Neuronal stem cell (in vitro differentiated cells): ENCODE results near the gene FBLN7.

ENCODE experiments used
- DNase-seq: peaks from one replicate; pipeline ENCODE4 v3.0.0-alpha.2; 2013; ENCODE audit warnings: low spot score
- H2AFZ ChIP-seq: one replicate; pipeline ENCODE4 v1.6.1; 2013; ENCODE audit warnings: mild to moderate bottlenecking, low read length, inconsistent platforms
- H2AK5ac ChIP-seq: 2 replicates; pipeline ENCODE4 v1.6.1; 2013; ENCODE audit warnings: low read depth, mild to moderate bottlenecking, inconsistent platforms, low read length, moderate library complexity, mixed read lengths
- H2BK120ac ChIP-seq: 2 replicates; pipeline ENCODE4 v1.6.1; 2013; ENCODE audit warnings: low read depth, mild to moderate bottlenecking, inconsistent platforms, low read length, moderate library complexity, mixed read lengths
- H2BK12ac ChIP-seq: one replicate; pipeline ENCODE4 v1.6.1; 2013; ENCODE audit warnings: low read length, inconsistent platforms
- H2BK15ac ChIP-seq: 2 replicates; pipeline ENCODE4 v1.6.1; 2013; ENCODE audit warnings: mild to moderate bottlenecking, low read length, inconsistent platforms, mixed read lengths
- H2BK5ac ChIP-seq: one replicate; pipeline ENCODE4 v1.6.1; 2013; ENCODE audit warnings: inconsistent platforms, mild to moderate bottlenecking, low read length, moderate library complexity
- H3K14ac ChIP-seq: one replicate; pipeline ENCODE4 v1.6.1; 2013; ENCODE audit warnings: low read length, inconsistent platforms
- H3K18ac ChIP-seq: 2 replicates; pipeline ENCODE4 v1.6.1; 2013; ENCODE audit warnings: low read length, inconsistent platforms
- H3K23ac ChIP-seq: 2 replicates; pipeline ENCODE4 v1.6.1; 2013; ENCODE audit warnings: low read depth, mild to moderate bottlenecking, mixed read lengths, low read length, inconsistent platforms; ENCODE audit not compliant: poor library complexity
- H3K27ac ChIP-seq: replicated peaks from 3 replicates; pipeline ENCODE4 v1.5.1; 2013; ENCODE audit warnings: low read length, inconsistent platforms
- H3K27me3 ChIP-seq, 3 experiments: 2 replicates each; pipeline ENCODE4 v1.6.1; 2013; ENCODE audit warnings: low read length in 3 of 3, mild to moderate bottlenecking in 2 of 3, inconsistent platforms in 1 of 3, low read depth in 1 of 3, mixed read lengths in 1 of 3, moderate library complexity in 1 of 3; ENCODE audit not compliant: control insufficient read depth in 3 of 3, insufficient read depth in 3 of 3
- H3K36me3 ChIP-seq, 2 donors: replicated peaks in 1 of 2; 2 replicates each; pipeline ENCODE4 v1.6.1; 2013; ENCODE audit warnings: low read length in 2 of 2; ENCODE audit not compliant: control insufficient read depth in 2 of 2, insufficient read depth in 2 of 2
- H3K4ac ChIP-seq: 2 replicates; pipeline ENCODE4 v1.6.1; 2013; ENCODE audit warnings: inconsistent platforms, mild to moderate bottlenecking, low read length, moderate library complexity
- H3K4me1 ChIP-seq, 2 donors: 1 replicate in 1 of 2; 2 replicates in 1 of 2; pipeline ENCODE4 v1.6.1; 2013; ENCODE audit warnings: low read length in 2 of 2, low read depth in 1 of 2; ENCODE audit not compliant: control insufficient read depth in 2 of 2, insufficient read depth in 1 of 2
- H3K4me2 ChIP-seq: one replicate; pipeline ENCODE4 v1.6.1; 2013; ENCODE audit warnings: mild to moderate bottlenecking, low read length, inconsistent platforms; ENCODE audit not compliant: insufficient read depth, poor library complexity, severe bottlenecking
- H3K4me3 ChIP-seq, 2 donors: 2 replicates each; pipeline ENCODE4 v1.5.1; 2013; ENCODE audit warnings: low read length in 2 of 2, mild to moderate bottlenecking in 2 of 2, inconsistent platforms in 1 of 2, moderate library complexity in 1 of 2
- H3K79me1 ChIP-seq: one replicate; pipeline ENCODE4 v1.6.1; 2013; ENCODE audit warnings: low read depth, mild to moderate bottlenecking, inconsistent platforms, low read length, moderate library complexity
- H3K9ac ChIP-seq: one replicate; pipeline ENCODE4 v1.6.1; 2013; ENCODE audit warnings: mild to moderate bottlenecking, low read depth, low read length, inconsistent platforms; ENCODE audit not compliant: poor library complexity
- H3K9me3 ChIP-seq, 2 donors: replicated peaks in 1 of 2; 2 replicates each; pipeline versions ENCODE3 to v1.6.1; 2013; ENCODE audit warnings: low read length in 2 of 2, mild to moderate bottlenecking in 2 of 2, inconsistent platforms in 1 of 2, low read depth in 1 of 2, mixed read lengths in 1 of 2, moderate library complexity in 1 of 2; ENCODE audit not compliant: control insufficient read depth in 2 of 2, insufficient read depth in 1 of 2
- H4K8ac ChIP-seq: one replicate; pipeline ENCODE4 v1.6.1; 2013; ENCODE audit warnings: low read depth, mild to moderate bottlenecking, inconsistent platforms, low read length, moderate library complexity
- H4K91ac ChIP-seq: one replicate; pipeline ENCODE4 v1.6.1; 2013; ENCODE audit warnings: low read length, low read depth, mild to moderate bottlenecking, inconsistent platforms; ENCODE audit not compliant: poor library complexity
- WGBS, 2 donors: extraction: QIAGEN DNeasy Blood & Tissue Kit; methylation state at CpG; one replicate each; pipeline ENCODE4 v1.1.7; 2013; ENCODE audit warnings: missing lambda C conversion rate in 2 of 2, mixed read lengths in 1 of 2; ENCODE audit not compliant: insufficient read length in 2 of 2, insufficient replicate concordance in 1 of 2; ENCODE audit errors: extremely low coverage in 2 of 2; 5-methylcytosine and 5-hydroxymethylcytosine counted together

FBLN7 gene

GRCh38 chr2:112140899-112141625 is 2.9 kb downstream of the FBLN7 start:
- H4K8ac ChIP-seq, result no peak overlapping the region
- H2AK5ac ChIP-seq, result peak overlapping the region; percentile 93
- H3K4me1 ChIP-seq, result peaks cover 0 to 22% of the 10 kb centered on the region in 2 donors
- H2BK120ac ChIP-seq, result peak overlapping the region; percentile 21
- H3K36me3 ChIP-seq, result peaks cover 0 to 13% of the 10 kb centered on the region in 2 donors
- no peak overlapping the region for H3K4me3 ChIP-seq
- no peak overlapping the region for H3K14ac ChIP-seq
- H3K9ac ChIP-seq, result no peak overlapping the region
- H3K9me3 ChIP-seq, result no peaks in the 10 kb centered on the region
- no peak overlapping the region for H2BK5ac ChIP-seq
- peak overlapping the region; percentile 59 for H3K4me2 ChIP-seq
- no peak overlapping the region for H2BK15ac ChIP-seq
- no peak overlapping the region for H3K4ac ChIP-seq
- H3K27me3 ChIP-seq, result peaks cover 0 to 5% (median 5%) of the 10 kb centered on the region in 3 experiments
- H3K27ac ChIP-seq, result no peak overlapping the region
- no peak for DNase-seq
- WGBS, 2 donors, result no CpG with 5 or more reads among the region's 20 CpGs
- no peak overlapping the region for H2AFZ ChIP-seq
- H2BK12ac ChIP-seq, result no peak overlapping the region
- H3K79me1 ChIP-seq, result peaks cover 11% of the 10 kb centered on the region
- H4K91ac ChIP-seq, result no peak overlapping the region
- H3K23ac ChIP-seq, result peak overlapping the region; percentile 2
- peak overlapping the region; percentile 73 for H3K18ac ChIP-seq

- H2AK5ac ChIP-seq, result peak overlapping the region; percentile 93
- no peak overlapping the region for H3K4me3 ChIP-seq
- H3K23ac ChIP-seq, result peak overlapping the region; percentile 2
- peaks cover 0 to 22% of the 10 kb centered on the region in 2 donors for H3K4me1 ChIP-seq
- H3K9me3 ChIP-seq, result no peaks in the 10 kb centered on the region
- H4K8ac ChIP-seq, result no peak overlapping the region
- H3K14ac ChIP-seq, result no peak overlapping the region
- H3K79me1 ChIP-seq, result peaks cover 11% of the 10 kb centered on the region
- H3K27me3 ChIP-seq, result peaks cover 0 to 5% (median 5%) of the 10 kb centered on the region in 3 experiments
- H3K9ac ChIP-seq, result no peak overlapping the region
- H2BK15ac ChIP-seq, result no peak overlapping the region
- H2BK5ac ChIP-seq, result no peak overlapping the region
- H3K27ac ChIP-seq, result no peak overlapping the region
- no peak for DNase-seq
- H3K36me3 ChIP-seq, result peaks cover 0 to 13% of the 10 kb centered on the region in 2 donors
- H3K18ac ChIP-seq, result no peak overlapping the region
- H3K4ac ChIP-seq, result no peak overlapping the region
- H4K91ac ChIP-seq, result no peak overlapping the region
- WGBS, 2 donors, result no CpG with 5 or more reads among the region's 7 CpGs
- H3K4me2 ChIP-seq, result no peak overlapping the region
- H2BK120ac ChIP-seq, result no peak overlapping the region
- H2BK12ac ChIP-seq, result no peak overlapping the region
- no peak overlapping the region for H2AFZ ChIP-seq
Measured at GRCh38 chr2:112141626-112142007, 3.4 kb downstream of the FBLN7 start.

- Histone ChIP-seq H3K4ac (no peak overlapping the region), H3K4me1 (peaks cover 0 to 22% of the 10 kb centered on the region in 2 donors), H2BK15ac (no peak overlapping the region), H3K79me1 (peaks cover 11% of the 10 kb centered on the region), H3K9ac (no peak overlapping the region), H2BK12ac (no peak overlapping the region), H3K27me3 (peaks cover 0 to 4% (median under 1%) of the 10 kb centered on the region in 3 experiments), H2AK5ac (no peak overlapping the region), H4K91ac (no peak overlapping the region), H2BK5ac (no peak overlapping the region), H3K18ac (no peak overlapping the region), H3K27ac (no peak overlapping the region), H3K4me2 (no peak overlapping the region), H3K14ac (no peak overlapping the region), H2AFZ (no peak overlapping the region), H3K23ac (peak overlapping the region; percentile 22), H4K8ac (no peak overlapping the region), H2BK120ac (no peak overlapping the region), H3K4me3 (no peak overlapping the region), H3K9me3 (no peaks in the 10 kb centered on the region), H3K36me3 (peaks cover 0 to 13% of the 10 kb centered on the region in 2 donors)
- no CpG with 5 or more reads among the region's 8 CpGs for WGBS, 2 donors
- DNase-seq, result no peak
Measured at GRCh38 chr2:112142525-112143078, 4.4 kb downstream of the FBLN7 start.

- H3K4me3 ChIP-seq, result no peak overlapping the region
- H3K4ac ChIP-seq, result no peak overlapping the region
- no peaks in the 10 kb centered on the region for H3K9me3 ChIP-seq
- no peaks in the 10 kb centered on the region for H3K27me3 ChIP-seq
- H2BK5ac ChIP-seq, result no peak overlapping the region
- no peak for DNase-seq
- no peak overlapping the region for H2BK12ac ChIP-seq
- no CpG with 5 or more reads among the region's 5 CpGs for WGBS, 2 donors
- H3K23ac ChIP-seq, result no peak overlapping the region
- H3K79me1 ChIP-seq, result peaks cover 11% of the 10 kb centered on the region
- H3K27ac ChIP-seq, result no peak overlapping the region
- H3K9ac ChIP-seq, result no peak overlapping the region
- no peak overlapping the region for H4K8ac ChIP-seq
- no peak overlapping the region for H3K4me2 ChIP-seq
- no peak overlapping the region for H2BK15ac ChIP-seq
- H2AFZ ChIP-seq, result no peak overlapping the region
- peaks cover 0 to 18% of the 10 kb centered on the region in 2 donors for H3K4me1 ChIP-seq
- H3K14ac ChIP-seq, result no peak overlapping the region
- H2AK5ac ChIP-seq, result no peak overlapping the region
- H3K18ac ChIP-seq, result no peak overlapping the region
- H3K36me3 ChIP-seq, result peaks cover 0 to 13% of the 10 kb centered on the region in 2 donors
- H4K91ac ChIP-seq, result no peak overlapping the region
- no peak overlapping the region for H2BK120ac ChIP-seq
Measured at GRCh38 chr2:112143150-112143549, 5.0 kb downstream of the FBLN7 start.
